HG02763 (cell line): ENCODE results near the gene BICD1.
"Not testable (repeated sequence)": the region's sequence is repeated elsewhere in the genome, so short reads cannot be mapped to it uniquely, and the experiment has no call there.

Experiments used
- ATAC-seq: cut with Tn5 transposase; IDR thresholded peaks from one replicate; pipeline ENCODE4 v1.9.1; 2021; ENCODE audit warnings: mild to moderate bottlenecking, moderate library complexity; ENCODE audit not compliant: unreplicated experiment

The BICD1 gene

GRCh38 chr12:32273063-32273522, 166.4 kb downstream of the BICD1 start:
- ATAC-seq, result peak; percentile 52

DNA sequence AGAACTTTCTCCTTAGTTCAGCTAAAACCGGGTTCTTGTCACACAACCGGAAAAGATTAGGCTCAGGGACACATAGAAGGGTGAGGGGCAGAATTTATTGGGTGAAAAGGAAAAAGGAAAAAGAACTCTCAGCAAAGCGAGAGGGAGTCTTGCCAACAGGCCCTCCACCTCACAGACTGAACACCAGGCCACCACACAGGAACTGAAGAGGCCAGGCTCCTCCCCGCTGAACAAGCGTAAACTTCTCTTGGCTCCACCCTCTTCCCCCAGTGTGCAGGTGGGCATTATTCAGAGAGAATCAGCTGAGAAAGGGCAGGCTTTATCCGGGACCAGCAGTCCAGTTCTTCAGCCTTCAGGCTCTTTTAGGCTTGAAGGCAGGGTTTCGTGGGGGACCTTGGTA, 167.1 kb downstream of the BICD1 start:
- peak; percentile 85 for ATAC-seq

DNA sequence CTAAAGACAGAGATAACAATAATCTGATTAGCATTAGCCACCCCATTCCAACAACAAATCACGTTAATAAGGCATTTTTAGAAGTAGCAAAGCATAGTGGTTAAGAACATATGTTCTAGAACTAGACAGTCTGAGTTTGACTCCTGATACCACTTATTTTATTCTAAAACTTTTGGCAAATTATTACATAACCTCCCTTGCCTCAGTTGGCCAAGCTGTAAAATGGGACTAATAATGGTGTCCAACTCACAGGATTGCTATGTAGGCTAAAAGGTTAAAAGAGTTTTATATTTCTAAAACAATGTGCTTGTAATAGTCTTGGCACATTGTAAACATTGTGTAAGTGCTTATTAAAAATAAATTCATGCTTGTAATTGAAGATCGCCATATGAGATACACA, 168.0 kb downstream of the BICD1 start:
- ATAC-seq, result no peak

DNA sequence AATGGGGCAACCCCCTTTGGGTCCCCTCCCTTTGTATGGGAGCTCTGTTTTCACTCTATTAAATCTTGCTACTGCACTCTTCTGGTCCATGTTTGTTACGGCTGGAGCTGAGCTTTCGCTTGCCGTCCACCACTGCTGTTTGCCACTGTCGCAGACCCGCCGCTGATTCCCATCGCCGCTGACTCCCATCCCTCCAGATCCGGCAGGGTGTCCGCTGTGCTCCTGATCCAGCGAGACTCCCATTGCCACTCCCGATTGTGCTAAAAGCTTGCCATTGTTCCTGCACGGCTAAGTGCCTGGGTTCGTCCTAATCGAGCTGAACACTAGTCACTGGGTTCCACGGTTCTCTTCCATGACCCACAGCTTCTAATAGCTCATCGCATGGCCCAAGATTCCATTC, 168.9 kb downstream of the BICD1 start:
- not testable (repeated sequence) for ATAC-seq

GRCh38 chr12:32277774-32278173, 171.1 kb downstream of the BICD1 start:
- no peak for ATAC-seq

DNA sequence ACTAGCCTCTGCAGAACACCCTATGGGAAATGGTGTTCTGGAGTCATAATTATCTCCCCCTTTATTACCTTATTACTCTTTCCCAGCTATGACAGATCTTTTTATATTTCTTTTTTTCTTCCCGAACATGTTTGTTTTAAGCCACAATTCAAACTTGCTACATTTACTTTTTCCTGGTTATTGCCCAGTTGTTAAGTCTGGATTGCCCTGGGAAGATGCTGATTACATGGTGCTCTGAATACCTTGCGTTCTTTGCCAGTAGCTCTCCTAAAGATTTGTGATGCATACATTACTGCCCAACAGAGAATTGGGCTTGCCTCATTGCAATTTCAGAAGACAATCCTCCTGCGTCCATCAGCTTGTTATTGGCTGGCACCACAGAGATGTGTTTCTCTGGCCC, 174.5 kb downstream of the BICD1 start:
- ATAC-seq, result no peak

DNA sequence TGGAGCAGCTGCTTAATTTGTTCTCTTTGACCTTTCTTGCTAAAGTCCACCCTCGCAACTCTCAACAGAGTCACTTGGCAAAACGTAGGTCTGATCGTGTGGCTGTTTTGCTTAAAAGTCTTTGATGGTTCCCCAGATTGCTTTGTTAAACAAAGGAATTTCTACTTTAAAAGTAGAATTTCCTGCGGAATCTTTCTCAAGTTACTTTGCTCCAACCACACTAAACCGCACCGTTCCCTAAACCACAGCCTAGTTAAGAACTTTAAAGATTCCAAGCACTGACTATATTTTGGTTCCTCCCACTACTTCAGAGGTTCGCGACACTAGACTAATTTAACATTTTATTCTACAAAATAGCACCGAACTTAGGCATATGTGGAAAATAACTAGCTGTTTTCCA, 177.9 kb downstream of the BICD1 start:
- no peak for ATAC-seq

GRCh38 chr12:32285021-32285420, 178.4 kb downstream of the BICD1 start:
- ATAC-seq, result no peak

- ATAC-seq, result no peak
Observed at GRCh38 chr12:32285489-32285888, 178.8 kb downstream of the BICD1 start.

- no peak for ATAC-seq
Observed at GRCh38 chr12:32290411-32290810, 183.8 kb downstream of the BICD1 start.

DNA sequence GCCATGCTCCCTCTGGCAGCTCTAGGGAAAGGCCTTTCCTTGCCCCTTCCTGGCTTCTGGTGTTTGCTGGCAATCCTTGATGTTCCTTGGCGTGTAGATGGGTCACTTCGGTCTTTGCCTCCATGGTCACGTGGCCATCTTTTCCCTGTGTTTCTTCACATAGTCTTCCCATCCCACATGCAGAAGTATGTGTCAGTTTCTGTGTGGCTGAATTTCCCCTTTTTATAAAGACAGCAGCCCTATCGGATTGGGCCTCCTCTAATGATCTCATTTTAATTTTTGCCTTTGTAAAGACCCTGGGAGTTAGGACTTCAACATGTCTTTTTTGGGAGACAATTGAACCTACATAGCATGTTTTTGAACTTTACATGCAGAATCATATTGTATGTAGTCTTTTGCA, 185.5 kb downstream of the BICD1 start:
- ATAC-seq, result no peak

DNA sequence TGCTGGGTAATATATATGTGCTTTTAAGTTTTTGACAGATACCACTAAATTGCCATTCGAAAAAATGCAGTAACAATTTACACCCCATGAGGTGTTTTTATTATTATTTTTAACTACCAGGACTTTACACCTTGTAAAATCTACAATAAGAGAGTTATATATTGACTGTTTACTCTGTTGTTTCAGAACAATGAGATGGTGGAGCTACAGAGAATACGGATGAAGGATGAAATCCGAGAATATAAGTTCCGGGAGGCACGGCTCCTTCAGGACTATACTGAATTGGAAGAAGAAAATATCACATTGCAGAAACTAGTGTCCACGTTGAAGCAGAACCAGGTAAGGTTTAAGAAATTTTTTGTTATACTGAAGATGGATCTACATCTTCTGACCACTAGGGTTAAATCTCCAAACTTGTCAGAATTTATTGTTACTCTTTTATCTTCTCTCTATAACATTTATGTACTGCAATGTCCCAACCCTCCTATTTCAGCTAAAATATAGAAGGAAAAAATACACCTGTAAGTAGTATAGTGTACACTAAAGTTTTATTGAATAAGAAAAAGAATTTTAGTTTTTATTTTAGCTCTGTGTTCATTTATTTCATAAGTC, 187.3 kb downstream of the BICD1 start:
- no peak for ATAC-seq

DNA sequence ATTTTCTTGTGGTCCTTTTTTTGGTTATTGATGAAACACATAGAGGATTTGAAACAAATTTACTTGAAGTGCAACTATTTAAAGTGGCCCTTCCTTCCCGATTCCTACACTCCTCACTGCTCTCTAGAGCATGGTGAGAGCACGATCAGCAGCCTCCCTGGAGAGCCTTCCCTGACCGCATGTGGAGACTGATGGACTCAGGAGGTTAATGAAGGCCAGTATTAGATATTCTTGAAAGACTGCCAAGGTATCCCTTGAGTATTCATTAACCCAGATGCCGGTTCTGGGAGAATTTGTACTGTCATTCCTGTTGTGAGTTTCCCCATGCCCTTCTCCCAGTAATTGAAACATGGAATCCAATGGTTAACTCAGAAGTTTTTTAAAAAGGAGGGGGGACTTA, 189.9 kb downstream of the BICD1 start:
- ATAC-seq, result no peak

GRCh38 chr12:32298917-32299316, 192.3 kb downstream of the BICD1 start:
- no peak for ATAC-seq

GRCh38 chr12:32301216-32301615, 194.6 kb downstream of the BICD1 start:
- ATAC-seq, result no peak

- peak; percentile 87 for ATAC-seq
Observed at GRCh38 chr12:32302218-32303173, 195.8 kb downstream of the BICD1 start.

GRCh38 chr12:32303174-32303549, 196.5 kb downstream of the BICD1 start:
- no peak for ATAC-seq

GRCh38 chr12:32305163-32305562, 198.5 kb downstream of the BICD1 start:
- no peak for ATAC-seq

- no peak for ATAC-seq
Observed at GRCh38 chr12:32307326-32307725, 200.7 kb downstream of the BICD1 start.

DNA sequence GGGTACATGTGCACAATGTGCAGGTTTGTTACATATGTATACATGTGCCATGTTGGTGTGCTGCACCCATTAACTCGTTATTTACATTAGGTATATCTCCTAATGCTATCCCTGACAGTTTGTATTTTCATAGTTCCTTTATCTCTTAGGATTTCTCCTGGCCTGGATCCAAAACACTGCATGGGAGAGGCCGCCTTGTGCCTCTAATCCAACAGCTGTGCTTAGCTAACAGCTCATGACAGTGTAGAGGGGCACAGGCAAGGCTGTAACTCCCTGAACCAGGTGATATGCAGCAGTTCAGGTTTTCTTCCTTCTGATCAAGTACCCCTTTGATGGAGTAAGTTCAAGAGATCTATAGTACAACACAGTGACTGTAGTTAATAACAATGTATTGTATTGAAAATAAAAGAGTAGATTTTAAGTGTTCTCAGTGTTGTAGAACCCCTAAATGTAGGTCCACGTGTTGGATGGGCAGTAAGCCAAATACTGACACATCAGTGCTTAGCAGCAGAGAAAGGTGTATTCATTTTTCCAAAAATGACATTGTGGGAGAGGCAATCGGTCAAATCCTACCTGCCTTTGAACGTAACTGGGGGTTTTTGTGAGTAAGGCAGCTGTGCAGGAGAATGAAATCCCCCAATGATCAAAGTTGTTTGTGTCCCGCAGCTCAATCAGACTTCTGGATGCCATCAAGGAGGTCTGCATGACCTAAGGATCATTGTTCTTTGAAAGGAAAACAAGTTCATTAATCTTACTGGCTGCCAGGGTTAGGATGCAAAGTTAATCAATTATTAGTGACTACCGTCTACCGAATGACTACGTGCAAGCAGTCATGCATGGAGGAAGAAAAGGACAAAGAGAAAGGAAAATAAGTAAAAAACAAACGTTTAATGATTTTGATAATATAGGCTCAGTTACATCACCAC, 203.4 kb downstream of the BICD1 start:
- ATAC-seq, result no peak

GRCh38 chr12:32312049-32312670, 205.5 kb downstream of the BICD1 start:
- ATAC-seq, result no peak
